WTC11 (cell line): ENCODE data around the gene SIRT3. TPM values are rescaled to one million over a fixed set of nuclear protein-coding genes. Genes with fewer than 3 reads are reported as not detected.

Experiments
- ATAC-seq: fragments of 200-7000 bp; cut with Tn5 transposase; 2 replicates; pipeline ENCODE4 v1.10.0; 2021; ENCODE audit warnings: mild to moderate bottlenecking, moderate library complexity
- CTCF ChIA-PET: fragments of 300-600 bp; sonication (Branson Sonifier 250); formaldehyde crosslinking; loops from one replicate; lab custom pipeline; 2021; ENCODE audit warnings: antibody characterized with exemption; lab: Charles Lee
- POLR2A ChIA-PET: fragments of 350-600 bp; sonication (Branson Sonifier 250); formaldehyde crosslinking; loops from one replicate; lab custom pipeline; 2021; ENCODE audit warnings: antibody characterized with exemption; lab: Charles Lee
- DNase-seq: peaks from one replicate; pipeline ENCODE4 v3.0.0; 2021; ENCODE audit warnings: low spot score
- H3K27ac Mint-ChIP-seq: 2 replicates; pipeline ENCODE4 v1.8.0; 2021; ENCODE audit warnings: mixed read lengths
- H3K27me3 Mint-ChIP-seq: 2 replicates; pipeline ENCODE4 v1.8.0; 2021; ENCODE audit warnings: low read depth, mild to moderate bottlenecking, moderate library complexity, mixed read lengths
- H3K36me3 Mint-ChIP-seq: 2 replicates; pipeline ENCODE4 v1.8.0; 2021; ENCODE audit warnings: mixed read lengths
- H3K4me1 Mint-ChIP-seq: 2 replicates; pipeline ENCODE4 v1.8.0; 2022; ENCODE audit warnings: mixed read lengths
- H3K4me3 Mint-ChIP-seq: 2 replicates; pipeline ENCODE4 v1.8.0; 2021; ENCODE audit warnings: mild to moderate bottlenecking, moderate library complexity, mixed read lengths
- H3K9me3 Mint-ChIP-seq: 2 replicates; pipeline ENCODE4 v1.8.0; 2021; ENCODE audit warnings: mixed read lengths
- CREM ChIP-seq: sonication (generic); formaldehyde crosslinking; IDR thresholded peaks from 2 replicates; pipeline ENCODE4 v1.8.1; 2022; ENCODE audit warnings: mild to moderate bottlenecking, missing genetic modification reagents, moderate library complexity
- ETV6 ChIP-seq: sonication (generic); formaldehyde crosslinking; IDR thresholded peaks from 2 replicates; pipeline ENCODE4 v1.8.1; 2022; ENCODE audit warnings: mild to moderate bottlenecking, missing genetic modification reagents
- NFE2L1 ChIP-seq: sonication (generic); formaldehyde crosslinking; IDR thresholded peaks from 2 replicates; pipeline ENCODE4 v1.8.1; 2023; ENCODE audit warnings: missing genetic modification reagents
- NR2C2 ChIP-seq: sonication (generic); formaldehyde crosslinking; IDR thresholded peaks from 2 replicates; pipeline ENCODE4 v1.8.0; 2022; ENCODE audit warnings: mild to moderate bottlenecking, missing genetic modification reagents
- OVOL2 ChIP-seq: fragments of 250-450 bp; sonication (Bioruptor Pico); IDR thresholded peaks from 2 replicates; pipeline ENCODE4 v1.9.0; 2021; ENCODE audit warnings: mild to moderate bottlenecking, borderline replicate concordance
- PREB ChIP-seq: sonication (generic); formaldehyde crosslinking; IDR thresholded peaks from 2 replicates; pipeline ENCODE4 v1.8.1; 2022; ENCODE audit warnings: mild to moderate bottlenecking, missing genetic modification reagents, moderate library complexity, borderline replicate concordance
- ZNF416 ChIP-seq: fragments of 250-450 bp; sonication (Bioruptor Pico); IDR thresholded peaks from 2 replicates; pipeline ENCODE4 v1.9.0; 2021; ENCODE audit warnings: mild to moderate bottlenecking, inconsistent platforms
- ZNF425 ChIP-seq: fragments of 250-450 bp; sonication (Bioruptor Pico); conservative IDR thresholded peaks from 2 replicates; pipeline ENCODE4 v1.9.0; 2021; ENCODE audit warnings: mild to moderate bottlenecking
- ZNF512 ChIP-seq: sonication (generic); formaldehyde crosslinking; IDR thresholded peaks from 2 replicates; pipeline ENCODE4 v1.8.1; 2022; ENCODE audit warnings: missing genetic modification reagents, borderline replicate concordance
- ZNF532 ChIP-seq: fragments of 250-450 bp; sonication (Bioruptor Pico); IDR thresholded peaks from 2 replicates; pipeline ENCODE4 v1.9.0; 2021; ENCODE audit warnings: mild to moderate bottlenecking, borderline replicate concordance
- total RNA-seq: library from RNA; stranded (reverse); gene quantifications from 3 replicates; pipeline ENCODE4 v1.2.3, GENCODE V29; 2021
- TF ChIP-seq, protein P1 (sequence below): sonication (generic); formaldehyde crosslinking; IDR thresholded peaks from 2 replicates; pipeline ENCODE4 v1.8.0; 2023; ENCODE audit warnings: missing genetic modification reagents, mild to moderate bottlenecking, borderline replicate concordance
- TF ChIP-seq, protein P2 (sequence below): sonication (generic); formaldehyde crosslinking; IDR thresholded peaks from 2 replicates; pipeline ENCODE4 v1.8.0; 2022; ENCODE audit warnings: missing genetic modification reagents
- TF ChIP-seq, protein P3 (sequence below): sonication (generic); formaldehyde crosslinking; IDR thresholded peaks from 2 replicates; pipeline ENCODE4 v1.8.0; 2022; ENCODE audit warnings: mild to moderate bottlenecking, missing genetic modification reagents

The SIRT3 gene
- total RNA-seq, 1 experiment from 2014 or later = 21.0 TPM

- ATAC-seq (no peak), DNase-seq (no peak)
- H3K36me3 Mint-ChIP-seq = peaks cover 39% of the 10 kb centered on the region
- H3K9me3 Mint-ChIP-seq = no peaks in the 10 kb centered on the region
- ChIA-PET POLR2A (interaction anchor here (1.6 kb wide), 1 partner anchor 8 kb away, joined by 3 read pairs; no protein-coding TSS in a partner anchor), CTCF (interaction anchor here (1.1 to 4.5 kb wide), 2 partner anchors 23 to 111 kb away, joined by 3 to 96 read pairs; no protein-coding TSS in a partner anchor)
- TF ChIP-seq OVOL2 (no peak), CREM (no peak), ZNF532 (CRISPR knock-in tag) (no peak), ZNF416 (CRISPR knock-in tag) (no peak), NR2C2 (CRISPR knock-in tag) (no peak)
- TF ChIP-seq, protein P1, sequence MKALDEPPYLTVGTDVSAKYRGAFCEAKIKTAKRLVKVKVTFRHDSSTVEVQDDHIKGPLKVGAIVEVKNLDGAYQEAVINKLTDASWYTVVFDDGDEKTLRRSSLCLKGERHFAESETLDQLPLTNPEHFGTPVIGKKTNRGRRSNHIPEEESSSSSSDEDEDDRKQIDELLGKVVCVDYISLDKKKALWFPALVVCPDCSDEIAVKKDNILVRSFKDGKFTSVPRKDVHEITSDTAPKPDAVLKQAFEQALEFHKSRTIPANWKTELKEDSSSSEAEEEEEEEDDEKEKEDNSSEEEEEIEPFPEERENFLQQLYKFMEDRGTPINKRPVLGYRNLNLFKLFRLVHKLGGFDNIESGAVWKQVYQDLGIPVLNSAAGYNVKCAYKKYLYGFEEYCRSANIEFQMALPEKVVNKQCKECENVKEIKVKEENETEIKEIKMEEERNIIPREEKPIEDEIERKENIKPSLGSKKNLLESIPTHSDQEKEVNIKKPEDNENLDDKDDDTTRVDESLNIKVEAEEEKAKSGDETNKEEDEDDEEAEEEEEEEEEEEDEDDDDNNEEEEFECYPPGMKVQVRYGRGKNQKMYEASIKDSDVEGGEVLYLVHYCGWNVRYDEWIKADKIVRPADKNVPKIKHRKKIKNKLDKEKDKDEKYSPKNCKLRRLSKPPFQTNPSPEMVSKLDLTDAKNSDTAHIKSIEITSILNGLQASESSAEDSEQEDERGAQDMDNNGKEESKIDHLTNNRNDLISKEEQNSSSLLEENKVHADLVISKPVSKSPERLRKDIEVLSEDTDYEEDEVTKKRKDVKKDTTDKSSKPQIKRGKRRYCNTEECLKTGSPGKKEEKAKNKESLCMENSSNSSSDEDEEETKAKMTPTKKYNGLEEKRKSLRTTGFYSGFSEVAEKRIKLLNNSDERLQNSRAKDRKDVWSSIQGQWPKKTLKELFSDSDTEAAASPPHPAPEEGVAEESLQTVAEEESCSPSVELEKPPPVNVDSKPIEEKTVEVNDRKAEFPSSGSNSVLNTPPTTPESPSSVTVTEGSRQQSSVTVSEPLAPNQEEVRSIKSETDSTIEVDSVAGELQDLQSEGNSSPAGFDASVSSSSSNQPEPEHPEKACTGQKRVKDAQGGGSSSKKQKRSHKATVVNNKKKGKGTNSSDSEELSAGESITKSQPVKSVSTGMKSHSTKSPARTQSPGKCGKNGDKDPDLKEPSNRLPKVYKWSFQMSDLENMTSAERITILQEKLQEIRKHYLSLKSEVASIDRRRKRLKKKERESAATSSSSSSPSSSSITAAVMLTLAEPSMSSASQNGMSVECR (CRISPR knock-in tag) = no peak
- H3K27ac Mint-ChIP-seq = peak overlapping the region; percentile 5; the same call in 1 of the 2 replicates
- H3K27me3 Mint-ChIP-seq = no peaks in the 10 kb centered on the region
- H3K4me1 Mint-ChIP-seq = peaks cover 6% of the 10 kb centered on the region; the same call in 1 of the 2 replicates
- H3K4me3 Mint-ChIP-seq = no peak overlapping the region
Measured at GRCh38 chr11:253886-254270, 17.7 kb upstream of the SIRT3 start.

DNA sequence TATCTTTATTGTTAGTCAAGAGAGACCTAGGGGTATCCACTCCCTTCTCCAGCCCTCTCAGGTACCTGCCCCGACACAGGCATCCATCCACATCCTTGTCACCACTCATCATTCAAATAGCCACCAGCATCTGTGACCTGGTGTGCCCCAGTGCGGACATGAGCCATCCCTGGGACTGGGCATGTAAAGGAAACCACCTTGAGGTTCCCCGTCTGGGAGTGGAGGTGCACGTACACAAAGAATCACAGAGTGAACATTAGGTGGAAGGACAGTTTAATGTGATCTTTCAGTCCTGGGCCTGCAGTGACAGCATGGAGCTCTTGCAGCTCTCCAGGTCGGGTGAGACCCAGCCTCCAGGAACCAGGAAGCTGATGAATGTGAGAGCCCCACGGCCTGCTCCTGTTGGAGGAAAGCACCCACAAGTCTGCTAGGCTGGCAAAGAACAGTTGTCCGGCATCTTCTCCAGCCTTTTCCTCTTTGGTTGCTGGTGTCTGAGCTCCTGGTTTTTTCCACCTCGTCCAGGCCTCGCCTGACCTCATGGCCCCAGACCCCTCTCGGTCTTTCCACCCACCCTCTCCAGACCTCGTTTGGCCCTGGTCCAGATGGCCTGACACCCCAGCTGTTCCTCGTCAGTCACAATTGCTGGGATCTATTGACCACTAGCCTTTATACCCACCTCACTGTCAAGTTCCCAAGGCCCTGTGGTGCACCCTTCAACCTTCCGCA is 17.2 kb upstream of the SIRT3 start:
- no peak for DNase-seq
- ChIA-PET CTCF (interaction anchor here (0.6 to 4.5 kb wide), 3 partner anchors 23 to 112 kb away, joined by 3 to 96 read pairs (median 4); no protein-coding TSS in a partner anchor), POLR2A (interaction anchor here (1.6 kb wide), 1 partner anchor 9 kb away, joined by 3 read pairs; no protein-coding TSS in a partner anchor)
- ATAC-seq = no peak
- Mint-ChIP-seq H3K27ac (no peak overlapping the region), H3K4me3 (no peak overlapping the region), H3K27me3 (no peaks in the 10 kb centered on the region), H3K9me3 (no peaks in the 10 kb centered on the region), H3K36me3 (peaks cover 45% of the 10 kb centered on the region), H3K4me1 (peaks cover 6% of the 10 kb centered on the region; the same call in 1 of the 2 replicates)
- TF ChIP-seq, protein P2, sequence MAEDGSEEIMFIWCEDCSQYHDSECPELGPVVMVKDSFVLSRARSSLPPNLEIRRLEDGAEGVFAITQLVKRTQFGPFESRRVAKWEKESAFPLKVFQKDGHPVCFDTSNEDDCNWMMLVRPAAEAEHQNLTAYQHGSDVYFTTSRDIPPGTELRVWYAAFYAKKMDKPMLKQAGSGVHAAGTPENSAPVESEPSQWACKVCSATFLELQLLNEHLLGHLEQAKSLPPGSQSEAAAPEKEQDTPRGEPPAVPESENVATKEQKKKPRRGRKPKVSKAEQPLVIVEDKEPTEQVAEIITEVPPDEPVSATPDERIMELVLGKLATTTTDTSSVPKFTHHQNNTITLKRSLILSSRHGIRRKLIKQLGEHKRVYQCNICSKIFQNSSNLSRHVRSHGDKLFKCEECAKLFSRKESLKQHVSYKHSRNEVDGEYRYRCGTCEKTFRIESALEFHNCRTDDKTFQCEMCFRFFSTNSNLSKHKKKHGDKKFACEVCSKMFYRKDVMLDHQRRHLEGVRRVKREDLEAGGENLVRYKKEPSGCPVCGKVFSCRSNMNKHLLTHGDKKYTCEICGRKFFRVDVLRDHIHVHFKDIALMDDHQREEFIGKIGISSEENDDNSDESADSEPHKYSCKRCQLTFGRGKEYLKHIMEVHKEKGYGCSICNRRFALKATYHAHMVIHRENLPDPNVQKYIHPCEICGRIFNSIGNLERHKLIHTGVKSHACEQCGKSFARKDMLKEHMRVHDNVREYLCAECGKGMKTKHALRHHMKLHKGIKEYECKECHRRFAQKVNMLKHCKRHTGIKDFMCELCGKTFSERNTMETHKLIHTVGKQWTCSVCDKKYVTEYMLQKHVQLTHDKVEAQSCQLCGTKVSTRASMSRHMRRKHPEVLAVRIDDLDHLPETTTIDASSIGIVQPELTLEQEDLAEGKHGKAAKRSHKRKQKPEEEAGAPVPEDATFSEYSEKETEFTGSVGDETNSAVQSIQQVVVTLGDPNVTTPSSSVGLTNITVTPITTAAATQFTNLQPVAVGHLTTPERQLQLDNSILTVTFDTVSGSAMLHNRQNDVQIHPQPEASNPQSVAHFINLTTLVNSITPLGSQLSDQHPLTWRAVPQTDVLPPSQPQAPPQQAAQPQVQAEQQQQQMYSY (CRISPR knock-in tag) = no peak
- TF ChIP-seq ZNF425 = no peak
- no peak for TF ChIP-seq NFE2L1 (CRISPR knock-in tag)
- TF ChIP-seq PREB (CRISPR knock-in tag) = no peak
- no peak for TF ChIP-seq ZNF512
- no peak for TF ChIP-seq ETV6 (CRISPR knock-in tag)
- no peak for TF ChIP-seq OVOL2
- TF ChIP-seq, protein P3, sequence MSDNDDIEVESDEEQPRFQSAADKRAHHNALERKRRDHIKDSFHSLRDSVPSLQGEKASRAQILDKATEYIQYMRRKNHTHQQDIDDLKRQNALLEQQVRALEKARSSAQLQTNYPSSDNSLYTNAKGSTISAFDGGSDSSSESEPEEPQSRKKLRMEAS = no peak
